Measurements from ENCODE around the gene GTF3C5. TPM values are rescaled to one million over a fixed set of nuclear protein-coding genes. Genes with fewer than 3 reads are reported as not detected.
A peak's percentile ranks its signal among the peaks of the same experiment; 100 is the strongest.
"Not testable (repeated sequence)": the region's sequence is repeated elsewhere in the genome, so short reads cannot be mapped to it uniquely, and the experiment has no call there.

Gene GTF3C5
- total RNA-seq, 1 experiment from 2014 or later = 90.7 TPM

- DNase-seq (ENCODE audit: low read depth) = no peak
Measured at GRCh38 chr9:132995879-132996278, 34.9 kb upstream of the GTF3C5 start.

GRCh38 chr9:132996526-132996925 is 34.3 kb upstream of the GTF3C5 start:
- no peak for DNase-seq (ENCODE audit: low read depth)

GRCh38 chr9:132997591-132997990 is 33.2 kb upstream of the GTF3C5 start:
- peak; percentile 67 for DNase-seq (ENCODE audit: low read depth)

- not testable (repeated sequence) for DNase-seq (ENCODE audit: low read depth)
Measured at GRCh38 chr9:132998221-132998620, 32.6 kb upstream of the GTF3C5 start.

- no peak for DNase-seq (ENCODE audit: low read depth)
Measured at GRCh38 chr9:132998831-132999635, 31.8 kb upstream of the GTF3C5 start.

GRCh38 chr9:133002147-133003070 is 28.4 kb upstream of the GTF3C5 start:
- DNase-seq (ENCODE audit: low read depth) = no peak

GRCh38 chr9:133003071-133003461 is 27.7 kb upstream of the GTF3C5 start:
- no peak for DNase-seq (ENCODE audit: low read depth)

GRCh38 chr9:133003671-133004090 is 27.1 kb upstream of the GTF3C5 start:
- no peak for DNase-seq (ENCODE audit: low read depth)

GRCh38 chr9:133004091-133004998 is 26.5 kb upstream of the GTF3C5 start:
- no peak for DNase-seq (ENCODE audit: low read depth)

GRCh38 chr9:133004999-133005760 is 25.6 kb upstream of the GTF3C5 start:
- no peak for DNase-seq (ENCODE audit: low read depth)

GRCh38 chr9:133005957-133006356 is 24.8 kb upstream of the GTF3C5 start:
- no peak for DNase-seq (ENCODE audit: low read depth)

GRCh38 chr9:133006731-133007352 is 24.0 kb upstream of the GTF3C5 start:
- no peak for DNase-seq (ENCODE audit: low read depth)

GRCh38 chr9:133008406-133008805 is 22.4 kb upstream of the GTF3C5 start:
- DNase-seq (ENCODE audit: low read depth) = no peak

GRCh38 chr9:133008824-133009223 is 22.0 kb upstream of the GTF3C5 start:
- no peak for DNase-seq (ENCODE audit: low read depth)

GRCh38 chr9:133009906-133010582 is 20.8 kb upstream of the GTF3C5 start:
- no peak for DNase-seq (ENCODE audit: low read depth)

GRCh38 chr9:133014696-133015095 is 16.1 kb upstream of the GTF3C5 start:
- no peak for DNase-seq (ENCODE audit: low read depth)

GRCh38 chr9:133023117-133023890 is 7.5 kb upstream of the GTF3C5 start:
- no peak for DNase-seq (ENCODE audit: low read depth)

- DNase-seq (ENCODE audit: low read depth) = no peak
Measured at GRCh38 chr9:133026426-133026825, 4.4 kb upstream of the GTF3C5 start.

- DNase-seq (ENCODE audit: low read depth) = no peak
Measured at GRCh38 chr9:133027134-133027533, 3.7 kb upstream of the GTF3C5 start.

All from HT1080 (cell line).